WI38 (cell line): ENCODE data around the gene NMUR1.
"Not testable (repeated sequence)": the region's sequence is repeated elsewhere in the genome, so short reads cannot be mapped to it uniquely, and the experiment has no call there.

Source experiments
- H3K4me3 ChIP-seq: 2 replicates; pipeline ENCODE4 v1.5.1; 2011; ENCODE audit warnings: low read depth, mild to moderate bottlenecking, control low read depth, low read length
- CTCF ChIP-seq: IDR thresholded peaks from 2 replicates; pipeline ENCODE4 v1.5.1; 2012; ENCODE audit warnings: low read depth, mild to moderate bottlenecking, control low read depth, low read length

NMUR1 gene

GRCh38 chr2:231557571-231558217, 27.4 kb upstream of the NMUR1 start:
- TF ChIP-seq CTCF, result peak; percentile 49

GRCh38 chr2:231556981-231557380, 26.7 kb upstream of the NMUR1 start:
- TF ChIP-seq CTCF, result no peak
- H3K4me3 ChIP-seq, result no peak overlapping the region

More at GRCh38 chr2:231557571-231558217, 27.4 kb upstream of the NMUR1 start:
- H3K4me3 ChIP-seq, result no peak overlapping the region

GRCh38 chr2:231556496-231556895, 26.3 kb upstream of the NMUR1 start:
- not testable (repeated sequence) for H3K4me3 ChIP-seq

GRCh38 chr2:231554748-231555545, 24.7 kb upstream of the NMUR1 start:
- peak overlapping the region; percentile 43 for H3K4me3 ChIP-seq
- TF ChIP-seq CTCF, result no peak

- H3K4me3 ChIP-seq, result peak overlapping the region; percentile 43
- TF ChIP-seq CTCF, result no peak
Observed at GRCh38 chr2:231554327-231554726, 24.1 kb upstream of the NMUR1 start.

- H3K4me3 ChIP-seq, result no peak overlapping the region
- TF ChIP-seq CTCF, result no peak
Observed at GRCh38 chr2:231552752-231553151, 22.5 kb upstream of the NMUR1 start.

GRCh38 chr2:231549446-231550239, 19.4 kb upstream of the NMUR1 start:
- H3K4me3 ChIP-seq, result no peak overlapping the region
- no peak for TF ChIP-seq CTCF
